ENCODE results near the gene CLEC14A. TPM values are rescaled to one million over a fixed set of nuclear protein-coding genes. Genes with fewer than 3 reads are reported as not detected.

CLEC14A gene
- polyA plus RNA-seq, 1 donor (not counting 4 experiments of a cell fraction or from before 2014, with no cell fraction given), result not detected

GRCh38 chr14:38282936-38283335, 27.0 kb upstream of the CLEC14A start:
- Histone ChIP-seq H3K36me3 (ENCODE audit: control insufficient read depth in 2 of 2, extremely low read depth in 1 of 2, insufficient read depth in 2 of 2, low read length in 2 of 2) (no peaks in the 10 kb centered on the region), H3K9ac (ENCODE audit: control insufficient read depth, extremely low read depth, insufficient read depth, low read length) (no peak overlapping the region), H3K4me1 (ENCODE audit: control insufficient read depth, extremely low read depth, insufficient read depth, low read length) (no peaks in the 10 kb centered on the region), H4K20me1 (ENCODE audit: control insufficient read depth, extremely low read depth, insufficient read depth, low read length) (no peaks in the 10 kb centered on the region), H3K27me3 (ENCODE audit: control insufficient read depth, extremely low read depth, insufficient read depth, low read length) (no peaks in the 10 kb centered on the region), H3K9me1 (ENCODE audit: control insufficient read depth, extremely low read depth, insufficient read depth, low read length) (no peaks in the 10 kb centered on the region), H3K27ac (ENCODE audit: control insufficient read depth, insufficient read depth, low read length) (no peak overlapping the region), H3K4me2 (ENCODE audit: control insufficient read depth, extremely low read depth, insufficient read depth, low read depth, low read length) (no peak overlapping the region), H3K4me3 (ENCODE audit: control insufficient read depth in 2 of 3, extremely low read depth in 1 of 3, insufficient read depth in 2 of 3, low read depth in 1 of 3, low read length in 3 of 3) (no peak overlapping the region), H3K79me2 (ENCODE audit: control insufficient read depth, insufficient read depth, low read length) (no peaks in the 10 kb centered on the region), H3K9me3 (ENCODE audit: control insufficient read depth, low read depth, low read length) (no peaks in the 10 kb centered on the region), H2AFZ (ENCODE audit: control insufficient read depth, low read length) (no peak overlapping the region)
- FAIRE-seq, result no peak
- DNase-seq (ENCODE audit: low read depth, low spot score), result no peak
- no peak for TF ChIP-seq CTCF (optimal IDR thresholded peaks at IDR 0.05 in 1 of 3, IDR thresholded peaks at IDR 0.05 in 1 of 3, conservative IDR thresholded peaks at IDR 0.05 in 1 of 3; ENCODE audit: extremely low read depth in 1 of 3, insufficient read depth in 2 of 3, low read length in 3 of 3)
- TF ChIP-seq EZH2 (IDR thresholded peaks at IDR 0.05; ENCODE audit: low read length), result no peak
- dilution Hi-C loops (cut with MboI; ENCODE audit: extremely low pct_ligation_motif_present, low sequenced_read_pairs), result no loop called here

DNA sequence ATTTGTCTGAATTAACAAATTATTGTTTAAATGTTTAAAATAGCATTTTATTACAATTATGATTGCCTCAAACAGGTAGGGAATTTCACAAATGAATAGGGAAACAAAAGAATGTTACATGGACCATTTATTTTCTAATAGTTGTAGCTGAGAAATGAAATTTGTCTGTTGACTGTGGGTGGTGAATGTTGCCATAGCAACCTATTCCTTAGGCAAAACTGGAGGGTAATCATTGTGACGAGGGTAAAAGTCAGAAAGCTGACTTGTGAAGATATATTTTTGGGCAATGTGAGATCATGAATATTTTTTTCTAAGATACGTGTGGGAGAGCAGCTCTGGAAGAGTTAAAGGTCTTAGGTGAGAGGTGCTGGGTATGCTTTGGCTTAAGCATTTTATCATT, 24.2 kb upstream of the CLEC14A start:
- Histone ChIP-seq H3K4me1 (ENCODE audit: control insufficient read depth, extremely low read depth, insufficient read depth, low read length) (no peaks in the 10 kb centered on the region), H3K4me3 (ENCODE audit: control insufficient read depth in 2 of 3, extremely low read depth in 1 of 3, insufficient read depth in 2 of 3, low read depth in 1 of 3, low read length in 3 of 3) (no peak overlapping the region), H2AFZ (ENCODE audit: control insufficient read depth, low read length) (no peak overlapping the region), H3K27ac (ENCODE audit: control insufficient read depth, insufficient read depth, low read length) (no peak overlapping the region), H3K4me2 (ENCODE audit: control insufficient read depth, extremely low read depth, insufficient read depth, low read depth, low read length) (no peak overlapping the region), H3K9me1 (ENCODE audit: control insufficient read depth, extremely low read depth, insufficient read depth, low read length) (no peaks in the 10 kb centered on the region), H3K79me2 (ENCODE audit: control insufficient read depth, insufficient read depth, low read length) (no peaks in the 10 kb centered on the region), H3K9me3 (ENCODE audit: control insufficient read depth, low read depth, low read length) (no peaks in the 10 kb centered on the region), H3K36me3 (ENCODE audit: control insufficient read depth in 2 of 2, extremely low read depth in 1 of 2, insufficient read depth in 2 of 2, low read length in 2 of 2) (no peaks in the 10 kb centered on the region), H3K27me3 (ENCODE audit: control insufficient read depth, extremely low read depth, insufficient read depth, low read length) (no peaks in the 10 kb centered on the region), H3K9ac (ENCODE audit: control insufficient read depth, extremely low read depth, insufficient read depth, low read length) (no peak overlapping the region), H4K20me1 (ENCODE audit: control insufficient read depth, extremely low read depth, insufficient read depth, low read length) (no peaks in the 10 kb centered on the region)
- TF ChIP-seq EZH2 (IDR thresholded peaks at IDR 0.05; ENCODE audit: low read length) (no peak), CTCF (optimal IDR thresholded peaks at IDR 0.05 in 1 of 3, IDR thresholded peaks at IDR 0.05 in 1 of 3, conservative IDR thresholded peaks at IDR 0.05 in 1 of 3; ENCODE audit: extremely low read depth in 1 of 3, insufficient read depth in 2 of 3, low read length in 3 of 3) (no peak)
- DNase-seq (ENCODE audit: low read depth, low spot score) (no peak), FAIRE-seq (no peak)
- dilution Hi-C loops (cut with MboI; ENCODE audit: extremely low pct_ligation_motif_present, low sequenced_read_pairs), result no loop called here

All from keratinocyte (primary cell).